Stimulated activated memory B cell treated with anti-CD40 and anti-IgM and Interleukin-4, amounts not matched to agents 10 μg/mL and 1 μg/mL and 100 μg/mL, for 72 hours (primary cell): ENCODE measurements around the gene SRRT.
A peak's percentile ranks its signal among the peaks of the same experiment; 100 is the strongest.

Source experiments
- ATAC-seq: fragments of 150-1000 bp; cut with Tn5 transposase; 2 replicates; pipeline ENCODE4 v1.10.0; 2021
- H3K27ac Mint-ChIP-seq: one replicate; pipeline ENCODE4 v1.8.0; 2022; ENCODE audit warnings: mild to moderate bottlenecking, mixed read lengths
- H3K27me3 Mint-ChIP-seq: one replicate; pipeline ENCODE4 v1.8.0; 2022; ENCODE audit warnings: mixed read lengths
- H3K36me3 Mint-ChIP-seq: one replicate; pipeline ENCODE4 v1.8.0; 2022; ENCODE audit warnings: mixed read lengths
- H3K4me1 Mint-ChIP-seq: one replicate; pipeline ENCODE4 v1.8.0; 2022; ENCODE audit warnings: mixed read lengths
- H3K4me3 Mint-ChIP-seq: one replicate; pipeline ENCODE4 v1.8.0; 2022; ENCODE audit warnings: mild to moderate bottlenecking, moderate library complexity, mixed read lengths
- H3K9me3 Mint-ChIP-seq: one replicate; pipeline ENCODE4 v1.8.0; 2022; ENCODE audit warnings: mixed read lengths

Gene SRRT

GRCh38 chr7:100874577-100875355, at the start of gene SRRT:
Gene SRRT, plus strand, starts transcription at chr7:100875103. Its CDS starts 488 bp downstream, at chr7:100875591.
- H3K9me3 Mint-ChIP-seq: no peaks in the 10 kb centered on the region
- peak within 1 kb of the TSS; percentile 97 for H3K27ac Mint-ChIP-seq
- H3K36me3 Mint-ChIP-seq: peaks cover 60% of the 10 kb centered on the region
- H3K4me3 Mint-ChIP-seq: peak within 1 kb of the TSS; percentile 96
- peaks cover 44% of the 10 kb centered on the region for H3K4me1 Mint-ChIP-seq
- H3K27me3 Mint-ChIP-seq: no peaks in the 10 kb centered on the region
- ATAC-seq: peak; percentile 97

GRCh38 chr7:100825215-100825671, 49.7 kb upstream of the SRRT start:
- no peak for ATAC-seq
- Mint-ChIP-seq H3K27ac (no peak overlapping the region), H3K4me3 (no peak overlapping the region), H3K4me1 (peaks cover 24% of the 10 kb centered on the region), H3K9me3 (no peaks in the 10 kb centered on the region), H3K27me3 (peaks cover 69% of the 10 kb centered on the region), H3K36me3 (no peaks in the 10 kb centered on the region)

GRCh38 chr7:100825751-100826513, 49.0 kb upstream of the SRRT start:
- no peak overlapping the region for H3K27ac Mint-ChIP-seq
- H3K4me1 Mint-ChIP-seq: peaks cover 24% of the 10 kb centered on the region
- H3K27me3 Mint-ChIP-seq: peaks cover 69% of the 10 kb centered on the region
- no peaks in the 10 kb centered on the region for H3K36me3 Mint-ChIP-seq
- no peaks in the 10 kb centered on the region for H3K9me3 Mint-ChIP-seq
- ATAC-seq: no peak
- H3K4me3 Mint-ChIP-seq: peak overlapping the region; percentile 59

- H3K4me1 Mint-ChIP-seq: peaks cover 24% of the 10 kb centered on the region
- H3K27me3 Mint-ChIP-seq: peaks cover 69% of the 10 kb centered on the region
- peak; percentile 50 for ATAC-seq
- no peaks in the 10 kb centered on the region for H3K36me3 Mint-ChIP-seq
- H3K4me3 Mint-ChIP-seq: peak overlapping the region; percentile 59
- H3K9me3 Mint-ChIP-seq: no peaks in the 10 kb centered on the region
- no peak overlapping the region for H3K27ac Mint-ChIP-seq
These were observed 48.2 kb upstream of the SRRT start for GRCh38 chr7:100826514-100827329.

GRCh38 chr7:100827330-100828226, 47.3 kb upstream of the SRRT start, which contains the start of gene EPHB4:
Gene EPHB4, minus strand, starts transcription at chr7:100827523. Its CDS starts 493 bp downstream, at chr7:100827030.
- Mint-ChIP-seq H3K27me3 (peaks cover 69% of the 10 kb centered on the region), H3K27ac (no peak within 1 kb of the TSS), H3K4me3 (peak within 1 kb of the TSS; percentile 68), H3K9me3 (no peaks in the 10 kb centered on the region), H3K36me3 (no peaks in the 10 kb centered on the region), H3K4me1 (peaks cover 24% of the 10 kb centered on the region)
- ATAC-seq: peak; percentile 50

- peaks cover 24% of the 10 kb centered on the region for H3K4me1 Mint-ChIP-seq
- peaks cover 53% of the 10 kb centered on the region for H3K27me3 Mint-ChIP-seq
- no peak overlapping the region for H3K4me3 Mint-ChIP-seq
- no peak for ATAC-seq
- H3K36me3 Mint-ChIP-seq: no peaks in the 10 kb centered on the region
- H3K9me3 Mint-ChIP-seq: no peaks in the 10 kb centered on the region
- H3K27ac Mint-ChIP-seq: no peak overlapping the region
These were observed 45.7 kb upstream of the SRRT start for GRCh38 chr7:100829150-100829716.

- Mint-ChIP-seq H3K36me3 (no peaks in the 10 kb centered on the region), H3K27me3 (peaks cover 41% of the 10 kb centered on the region), H3K4me3 (no peak overlapping the region), H3K27ac (no peak overlapping the region), H3K9me3 (no peaks in the 10 kb centered on the region), H3K4me1 (peaks cover 21% of the 10 kb centered on the region)
- ATAC-seq: no peak
These were observed 44.5 kb upstream of the SRRT start for GRCh38 chr7:100830396-100830795.

- H3K9me3 Mint-ChIP-seq: no peaks in the 10 kb centered on the region
- H3K4me1 Mint-ChIP-seq: peaks cover 14% of the 10 kb centered on the region
- H3K4me3 Mint-ChIP-seq: no peak overlapping the region
- no peaks in the 10 kb centered on the region for H3K36me3 Mint-ChIP-seq
- no peak for ATAC-seq
- no peak overlapping the region for H3K27ac Mint-ChIP-seq
- H3K27me3 Mint-ChIP-seq: peaks cover 26% of the 10 kb centered on the region
These were observed 42.6 kb upstream of the SRRT start for GRCh38 chr7:100832281-100832633.

- Mint-ChIP-seq H3K4me3 (peak overlapping the region; percentile 3), H3K27me3 (no peaks in the 10 kb centered on the region), H3K4me1 (peaks cover 7% of the 10 kb centered on the region), H3K36me3 (no peaks in the 10 kb centered on the region), H3K27ac (peak overlapping the region; percentile 84), H3K9me3 (no peaks in the 10 kb centered on the region)
- no peak for ATAC-seq
These were observed 38.7 kb upstream of the SRRT start for GRCh38 chr7:100835903-100836811.

- no peaks in the 10 kb centered on the region for H3K9me3 Mint-ChIP-seq
- peak overlapping the region; percentile 84 for H3K27ac Mint-ChIP-seq
- no peak for ATAC-seq
- H3K4me3 Mint-ChIP-seq: peak overlapping the region; percentile 82
- no peaks in the 10 kb centered on the region for H3K27me3 Mint-ChIP-seq
- no peaks in the 10 kb centered on the region for H3K36me3 Mint-ChIP-seq
- H3K4me1 Mint-ChIP-seq: peaks cover 7% of the 10 kb centered on the region
These were observed 38.1 kb upstream of the SRRT start for GRCh38 chr7:100836812-100837098.

- H3K36me3 Mint-ChIP-seq: no peaks in the 10 kb centered on the region
- H3K27ac Mint-ChIP-seq: peak overlapping the region; percentile 84
- H3K4me1 Mint-ChIP-seq: peaks cover 7% of the 10 kb centered on the region
- peak; percentile 97 for ATAC-seq
- no peaks in the 10 kb centered on the region for H3K9me3 Mint-ChIP-seq
- peak overlapping the region; percentile 82 for H3K4me3 Mint-ChIP-seq
- H3K27me3 Mint-ChIP-seq: no peaks in the 10 kb centered on the region
These were observed 37.6 kb upstream of the SRRT start for GRCh38 chr7:100837099-100837836.

- H3K4me3 Mint-ChIP-seq: no peak overlapping the region
These were observed 35.5 kb upstream of the SRRT start for GRCh38 chr7:100839361-100839760.

More at GRCh38 chr7:100839361-100839760, 35.5 kb upstream of the SRRT start:
- no peak overlapping the region for H3K27ac Mint-ChIP-seq
- ATAC-seq: no peak
- no peaks in the 10 kb centered on the region for H3K36me3 Mint-ChIP-seq
- peaks cover 7% of the 10 kb centered on the region for H3K4me1 Mint-ChIP-seq
- H3K9me3 Mint-ChIP-seq: no peaks in the 10 kb centered on the region
- H3K27me3 Mint-ChIP-seq: no peaks in the 10 kb centered on the region
